GM18907 (cell line): ENCODE measurements around the gene ZMIZ1.
A peak's percentile ranks its signal among the peaks of the same experiment; 100 is the strongest.

Experiments
- ATAC-seq: cut with Tn5 transposase; IDR thresholded peaks from one replicate; pipeline ENCODE4 v1.9.1; 2021; ENCODE audit warnings: mild to moderate bottlenecking, moderate library complexity; ENCODE audit not compliant: unreplicated experiment

Gene ZMIZ1, protein sequence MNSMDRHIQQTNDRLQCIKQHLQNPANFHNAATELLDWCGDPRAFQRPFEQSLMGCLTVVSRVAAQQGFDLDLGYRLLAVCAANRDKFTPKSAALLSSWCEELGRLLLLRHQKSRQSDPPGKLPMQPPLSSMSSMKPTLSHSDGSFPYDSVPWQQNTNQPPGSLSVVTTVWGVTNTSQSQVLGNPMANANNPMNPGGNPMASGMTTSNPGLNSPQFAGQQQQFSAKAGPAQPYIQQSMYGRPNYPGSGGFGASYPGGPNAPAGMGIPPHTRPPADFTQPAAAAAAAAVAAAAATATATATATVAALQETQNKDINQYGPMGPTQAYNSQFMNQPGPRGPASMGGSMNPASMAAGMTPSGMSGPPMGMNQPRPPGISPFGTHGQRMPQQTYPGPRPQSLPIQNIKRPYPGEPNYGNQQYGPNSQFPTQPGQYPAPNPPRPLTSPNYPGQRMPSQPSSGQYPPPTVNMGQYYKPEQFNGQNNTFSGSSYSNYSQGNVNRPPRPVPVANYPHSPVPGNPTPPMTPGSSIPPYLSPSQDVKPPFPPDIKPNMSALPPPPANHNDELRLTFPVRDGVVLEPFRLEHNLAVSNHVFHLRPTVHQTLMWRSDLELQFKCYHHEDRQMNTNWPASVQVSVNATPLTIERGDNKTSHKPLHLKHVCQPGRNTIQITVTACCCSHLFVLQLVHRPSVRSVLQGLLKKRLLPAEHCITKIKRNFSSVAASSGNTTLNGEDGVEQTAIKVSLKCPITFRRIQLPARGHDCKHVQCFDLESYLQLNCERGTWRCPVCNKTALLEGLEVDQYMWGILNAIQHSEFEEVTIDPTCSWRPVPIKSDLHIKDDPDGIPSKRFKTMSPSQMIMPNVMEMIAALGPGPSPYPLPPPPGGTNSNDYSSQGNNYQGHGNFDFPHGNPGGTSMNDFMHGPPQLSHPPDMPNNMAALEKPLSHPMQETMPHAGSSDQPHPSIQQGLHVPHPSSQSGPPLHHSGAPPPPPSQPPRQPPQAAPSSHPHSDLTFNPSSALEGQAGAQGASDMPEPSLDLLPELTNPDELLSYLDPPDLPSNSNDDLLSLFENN

GRCh38 chr10:79068562-79069324 lies at the start of gene ZMIZ1:
Gene ZMIZ1, plus strand, starts transcription at chr10:79068966. Its CDS starts 132,667 bp downstream, at chr10:79201633.
- peak; percentile 69 for ATAC-seq

DNA sequence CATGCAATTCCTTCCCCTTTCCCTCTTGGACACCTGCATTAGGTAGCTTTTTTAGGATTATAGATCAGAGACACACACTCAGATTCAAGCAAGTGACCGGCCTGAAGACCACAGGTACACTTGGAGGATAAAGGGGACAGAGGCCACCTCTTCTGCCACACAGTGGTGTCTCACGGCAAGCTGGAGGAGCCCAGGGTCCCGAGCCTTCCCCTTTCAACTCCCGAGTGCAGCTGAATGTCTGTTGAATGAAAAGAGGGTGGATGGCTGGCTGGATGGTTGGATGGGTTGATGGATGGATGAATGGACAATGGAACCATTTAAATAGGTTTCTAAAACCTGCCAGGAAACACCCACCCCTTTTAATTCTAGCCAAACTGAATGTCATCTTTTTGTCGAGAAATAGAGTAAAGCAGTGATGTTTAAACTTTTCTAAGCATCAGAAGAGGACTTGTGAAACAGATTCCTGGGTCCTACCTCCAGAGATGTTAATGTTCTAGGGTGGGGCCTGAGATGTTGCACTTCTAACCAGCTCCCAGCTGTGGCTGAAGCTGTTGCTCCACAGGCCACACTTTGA lies 49.2 kb upstream of the ZMIZ1 start:
- no peak for ATAC-seq

DNA sequence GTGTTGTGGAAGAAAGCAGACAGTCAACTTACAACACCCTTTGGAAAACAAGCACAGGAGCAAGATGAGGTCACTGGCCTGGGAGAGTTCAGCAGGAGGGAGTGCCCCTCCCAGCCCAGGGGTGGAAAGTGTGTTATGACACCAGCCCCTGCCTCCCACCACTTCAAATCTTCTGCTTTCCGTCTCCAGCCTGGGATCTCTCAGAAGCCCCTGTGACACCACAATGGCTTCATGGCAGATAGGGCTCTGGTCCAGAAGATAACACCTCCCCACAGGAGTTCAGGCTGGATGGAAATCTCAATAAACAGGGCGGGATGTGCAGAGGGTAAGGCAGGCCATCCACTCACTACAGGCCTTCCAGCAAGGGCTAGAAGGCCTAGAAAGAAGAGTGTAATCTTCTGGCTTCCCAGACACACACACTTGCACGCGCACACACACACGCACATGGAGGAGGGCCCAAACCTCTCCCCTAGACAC lies 48.7 kb upstream of the ZMIZ1 start:
- no peak for ATAC-seq

- no peak for ATAC-seq
These were observed 48.2 kb upstream of the ZMIZ1 start for GRCh38 chr10:79020605-79021004.

DNA sequence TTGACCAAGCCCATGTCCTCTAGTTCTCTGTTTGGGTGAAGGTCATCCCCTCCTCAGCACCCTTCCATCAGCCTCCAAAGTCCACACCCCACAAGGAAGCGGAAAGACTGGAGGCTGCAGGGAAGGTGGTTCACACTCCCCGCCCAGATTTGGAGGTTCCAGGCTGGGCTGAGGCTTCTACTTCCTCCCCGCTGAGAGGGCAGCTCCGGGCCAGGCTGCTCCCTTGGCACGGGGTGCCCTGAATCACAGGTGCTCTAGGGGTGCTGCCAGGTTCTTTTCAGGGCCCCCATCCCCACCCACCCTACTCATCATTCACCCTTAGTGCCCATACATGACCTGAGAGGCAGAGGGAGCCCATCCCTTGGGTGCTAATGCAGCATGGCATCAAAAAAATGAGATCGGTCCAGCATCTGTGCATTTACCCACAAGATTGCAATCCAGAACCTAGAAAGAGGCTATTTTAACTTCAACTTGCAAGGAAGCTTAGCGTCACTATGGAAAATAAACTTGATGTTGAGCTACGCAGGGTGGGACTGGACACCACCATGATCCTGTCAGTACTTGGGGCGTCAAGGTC lies 47.3 kb upstream of the ZMIZ1 start:
- no peak for ATAC-seq

DNA sequence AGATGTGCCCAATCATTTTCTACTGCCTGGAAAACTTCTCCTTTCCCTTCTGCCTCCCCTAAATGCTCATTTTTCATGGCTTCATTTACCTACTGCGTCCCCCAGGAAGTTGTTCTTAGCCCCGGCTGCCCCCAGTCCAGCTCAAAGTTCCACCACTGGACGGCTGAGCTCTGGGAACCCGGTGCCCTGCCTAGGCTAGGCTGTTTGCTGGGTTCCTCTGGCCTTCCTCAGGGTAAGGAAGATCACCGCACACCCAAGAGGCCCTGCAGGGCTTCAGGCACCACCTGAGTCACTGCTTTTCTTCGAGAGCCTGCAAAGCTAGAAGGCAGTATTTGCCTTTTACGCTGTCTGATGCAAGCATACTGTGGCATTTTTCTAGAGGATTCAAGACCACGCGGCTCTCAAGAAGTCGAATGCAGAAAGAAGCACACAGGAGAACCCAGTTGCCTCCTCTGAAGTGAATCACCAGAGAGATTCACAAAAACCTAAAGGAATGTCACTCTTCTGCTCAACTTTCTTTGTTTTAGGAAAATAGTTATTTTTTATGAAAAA lies 46.7 kb upstream of the ZMIZ1 start:
- no peak for ATAC-seq

DNA sequence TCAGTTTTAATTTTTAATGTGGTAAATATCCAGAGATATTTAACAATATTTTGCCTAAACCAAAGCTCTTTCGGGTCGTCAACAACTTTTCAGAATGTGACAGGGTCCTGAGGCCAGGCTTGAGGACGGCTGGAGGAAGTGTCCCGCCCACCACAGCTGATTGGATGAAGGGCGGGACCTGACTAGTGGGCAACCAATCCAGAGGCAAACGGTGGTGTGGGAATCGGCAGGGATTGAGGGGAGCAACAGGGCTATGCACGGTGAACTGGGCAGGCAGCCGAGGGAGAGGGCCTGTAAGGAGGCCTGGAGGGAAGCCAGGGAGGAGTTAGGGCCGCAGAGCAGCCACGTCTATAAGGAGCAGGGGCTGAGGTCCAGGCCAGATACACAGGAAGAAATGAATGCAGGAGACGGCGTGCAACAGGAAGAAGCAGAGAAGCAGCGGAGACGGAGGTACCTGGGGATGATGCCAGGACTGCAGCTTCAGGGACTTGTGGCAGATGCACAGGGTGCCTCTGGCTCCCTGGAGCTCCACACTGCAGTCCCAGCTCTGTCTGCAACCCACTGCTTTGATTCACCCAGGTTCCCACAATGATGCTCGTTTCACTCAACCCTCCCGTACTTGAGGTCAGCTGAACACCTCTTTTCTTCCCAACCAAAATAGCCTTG lies 46.1 kb upstream of the ZMIZ1 start:
- no peak for ATAC-seq

DNA sequence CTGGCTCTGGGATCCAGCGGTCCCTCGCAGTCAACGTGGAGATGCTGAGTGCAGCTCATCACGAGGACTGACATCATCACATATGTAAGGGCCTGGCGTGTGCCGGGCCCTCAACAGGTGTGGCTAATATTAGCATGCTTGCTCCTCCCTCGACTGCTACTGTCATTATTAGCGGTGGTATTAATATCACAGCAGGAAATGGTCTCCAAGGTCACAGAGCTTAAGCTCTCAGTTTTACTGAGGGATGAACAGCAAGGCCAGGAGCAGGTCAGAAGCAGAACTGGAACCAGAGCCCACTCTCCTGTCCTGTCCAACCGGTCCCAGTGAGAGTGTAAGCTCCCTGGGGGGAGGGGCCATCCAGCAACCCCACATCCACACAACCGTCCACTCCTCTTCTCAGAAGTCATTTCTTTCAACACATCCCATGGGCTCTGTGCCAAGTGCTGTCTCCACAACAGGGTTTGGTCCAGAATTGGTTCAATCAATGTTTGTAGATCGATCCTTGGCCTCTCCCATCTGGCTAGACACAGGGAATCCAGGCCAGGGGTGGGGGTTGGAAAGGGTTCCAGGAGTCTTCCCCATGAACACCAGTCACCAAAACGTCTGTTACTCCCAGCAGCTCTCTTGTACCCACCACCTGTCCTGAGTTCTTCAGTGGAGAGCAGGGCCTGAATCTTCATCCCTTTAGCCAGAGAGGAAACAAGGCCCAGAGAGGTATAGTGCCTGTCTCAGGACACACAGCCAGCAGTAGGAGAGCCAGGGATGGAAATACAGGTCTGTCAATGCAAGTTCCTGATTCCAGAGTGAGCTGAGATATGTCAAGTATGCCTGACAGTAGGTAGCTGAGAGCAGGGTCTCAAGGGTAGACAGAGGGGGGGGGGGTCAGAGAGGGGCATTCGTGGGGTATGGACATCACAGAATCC lies 45.3 kb upstream of the ZMIZ1 start:
- ATAC-seq: no peak

- no peak for ATAC-seq
These were observed 44.5 kb upstream of the ZMIZ1 start for GRCh38 chr10:79024296-79024695.

DNA sequence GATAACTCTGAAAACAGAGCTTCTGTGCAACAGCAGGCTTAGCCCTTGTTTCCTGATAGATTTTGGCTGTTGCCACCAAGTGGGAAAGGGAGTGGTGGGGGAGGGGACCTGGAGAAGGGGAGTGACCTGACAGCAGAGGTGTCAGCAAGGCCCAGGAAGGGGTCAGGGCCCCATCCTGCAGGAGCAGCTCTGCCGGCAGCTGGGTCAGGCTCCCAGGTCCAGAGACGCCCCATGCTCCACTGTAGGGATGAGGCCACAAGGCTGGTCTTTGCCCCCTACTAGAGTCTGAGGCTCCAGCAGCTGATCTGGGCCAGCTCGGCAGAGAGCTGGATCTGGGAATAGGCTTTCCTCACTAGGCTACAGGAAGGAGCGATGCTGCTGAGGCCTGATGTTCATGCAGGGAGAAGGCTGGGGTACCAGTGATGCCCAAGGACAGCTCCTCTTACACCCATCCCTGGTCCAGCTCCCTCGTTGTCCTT lies 44.0 kb upstream of the ZMIZ1 start:
- no peak for ATAC-seq

GRCh38 chr10:79025199-79025832 lies 43.5 kb upstream of the ZMIZ1 start:
- ATAC-seq: no peak

GRCh38 chr10:79026341-79026761 lies 42.4 kb upstream of the ZMIZ1 start:
- ATAC-seq: no peak

- ATAC-seq: no peak
These were observed 42.0 kb upstream of the ZMIZ1 start for GRCh38 chr10:79026806-79027146.

DNA sequence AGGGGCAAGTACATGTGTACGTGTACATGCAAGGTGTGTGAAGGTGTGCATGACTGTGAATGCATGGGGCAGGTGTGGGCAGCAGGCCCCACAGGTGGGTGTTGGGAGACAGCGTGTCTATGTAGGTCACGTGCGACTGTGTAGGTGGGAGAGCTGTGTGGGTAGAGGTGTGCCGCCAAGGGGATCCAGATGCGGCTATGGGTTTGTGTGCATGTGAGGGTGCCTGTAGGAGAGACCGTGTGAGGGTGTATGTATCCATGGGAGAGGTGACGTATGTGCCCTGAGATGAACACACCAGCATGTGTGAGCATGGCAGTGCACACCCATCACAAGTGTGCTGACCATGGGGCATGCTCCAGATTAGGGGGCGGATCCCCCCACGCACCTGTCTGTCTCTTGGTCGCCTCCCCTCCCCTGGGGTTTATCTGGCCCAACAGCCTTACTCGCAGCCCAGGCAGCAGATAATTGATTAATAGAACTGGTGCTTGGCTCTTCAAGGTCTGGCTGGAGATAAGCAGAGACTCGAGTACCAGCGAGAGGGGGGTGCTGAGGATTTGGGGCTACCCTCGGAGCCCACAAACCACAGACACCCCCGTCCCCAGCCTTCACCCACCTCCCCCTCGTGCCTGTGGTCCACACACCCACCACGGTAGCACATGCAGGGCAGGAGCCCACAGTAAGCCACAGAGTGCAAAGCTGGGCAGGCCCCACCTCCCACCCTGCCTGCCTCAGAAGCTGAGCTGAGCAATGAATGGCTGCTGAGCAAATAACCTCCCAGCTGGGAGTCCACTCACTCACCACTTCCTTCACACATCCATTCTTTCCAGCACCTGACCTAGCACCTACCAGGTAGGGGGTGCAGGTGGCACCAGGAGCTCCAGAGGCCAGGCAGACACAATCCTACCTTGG lies 41.4 kb upstream of the ZMIZ1 start:
- ATAC-seq: no peak

GRCh38 chr10:79028056-79028430 lies 40.7 kb upstream of the ZMIZ1 start:
- no peak for ATAC-seq

DNA sequence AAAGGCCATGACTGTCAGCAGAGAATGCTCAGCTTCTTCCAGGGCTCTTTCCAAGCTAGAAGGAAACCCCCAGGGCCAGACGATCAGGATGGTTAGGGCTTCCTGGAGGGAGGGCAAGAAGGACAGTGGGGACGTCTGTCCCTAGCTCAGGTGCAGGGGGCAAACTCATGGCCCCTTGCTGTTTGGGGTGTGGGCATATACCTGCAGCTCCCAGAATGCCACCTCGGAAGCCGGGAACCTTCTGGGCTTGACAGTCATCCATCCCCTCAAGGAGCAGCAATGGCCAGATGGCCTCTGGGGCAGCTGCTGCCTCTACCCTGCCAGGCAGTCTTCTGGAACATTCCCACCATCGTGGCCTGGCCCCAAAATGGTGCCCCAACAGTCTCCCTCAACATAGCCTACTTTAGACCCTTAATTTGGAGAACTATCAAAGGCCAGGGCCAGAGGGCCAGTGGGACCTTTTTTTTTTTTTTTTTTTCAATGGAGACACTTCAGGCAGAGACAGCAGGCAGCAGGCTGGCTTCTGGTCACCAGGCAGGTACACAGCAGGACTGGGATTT lies 40.2 kb upstream of the ZMIZ1 start:
- ATAC-seq: no peak
